ENCODE results near the gene PPM1E.
"Not testable (repeated sequence)": the region's sequence is repeated elsewhere in the genome, so short reads cannot be mapped to it uniquely, and the experiment has no call there.

The PPM1E gene

DNA sequence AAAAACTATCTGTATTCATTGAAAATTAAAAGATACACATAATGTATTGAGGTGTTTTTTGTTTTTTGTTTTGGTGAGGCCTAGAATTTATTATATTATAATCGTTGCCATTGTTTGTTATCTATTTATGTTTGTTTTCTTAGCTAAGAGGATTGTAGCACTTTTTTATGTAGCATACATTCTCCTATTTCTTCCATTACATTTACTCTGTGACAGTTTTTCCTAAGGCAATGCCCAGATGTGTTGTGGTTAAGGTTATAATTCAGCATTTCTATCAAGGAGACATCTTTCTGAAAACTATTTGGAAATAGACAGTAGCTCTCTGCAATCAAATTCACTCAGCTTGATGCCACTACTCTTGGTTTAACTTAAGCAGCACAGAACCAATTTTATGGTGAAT, 161.6 kb downstream of the PPM1E start:
- Mint-ChIP-seq H3K4me1 (ENCODE audit: low read depth) (peaks cover 7% of the 10 kb centered on the region), H3K9me3 (peaks cover 5% of the 10 kb centered on the region), H3K36me3 (ENCODE audit: low read depth) (no peaks in the 10 kb centered on the region), H3K27ac (no peak overlapping the region), H3K4me3 (no peak overlapping the region), H3K27me3 (ENCODE audit: low read depth) (no peaks in the 10 kb centered on the region)

DNA sequence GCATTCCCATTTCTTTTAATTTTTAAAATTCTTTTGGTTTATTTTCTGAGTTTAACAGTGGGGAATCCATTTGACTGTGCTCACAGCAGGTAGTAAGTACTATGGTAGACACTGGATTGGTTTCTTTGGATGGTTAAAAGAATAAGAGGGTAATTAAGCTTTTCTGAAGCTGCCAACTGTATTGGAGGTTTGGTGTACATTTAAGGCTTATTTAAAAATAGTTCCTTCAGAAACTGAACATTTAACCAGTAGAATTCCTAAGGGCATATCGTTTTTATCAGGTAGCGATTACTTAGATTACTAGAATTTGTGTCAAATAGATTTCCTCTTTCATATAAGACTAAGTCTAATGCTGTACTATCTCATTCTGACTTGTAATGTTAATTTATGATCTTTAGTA, 162.4 kb downstream of the PPM1E start:
- no peaks in the 10 kb centered on the region for H3K9me3 Mint-ChIP-seq
- H3K36me3 Mint-ChIP-seq (ENCODE audit: low read depth), result no peaks in the 10 kb centered on the region
- H3K27ac Mint-ChIP-seq, result no peak overlapping the region
- H3K27me3 Mint-ChIP-seq (ENCODE audit: low read depth), result no peaks in the 10 kb centered on the region
- peaks cover 7% of the 10 kb centered on the region for H3K4me1 Mint-ChIP-seq (ENCODE audit: low read depth)
- H3K4me3 Mint-ChIP-seq, result no peak overlapping the region

DNA sequence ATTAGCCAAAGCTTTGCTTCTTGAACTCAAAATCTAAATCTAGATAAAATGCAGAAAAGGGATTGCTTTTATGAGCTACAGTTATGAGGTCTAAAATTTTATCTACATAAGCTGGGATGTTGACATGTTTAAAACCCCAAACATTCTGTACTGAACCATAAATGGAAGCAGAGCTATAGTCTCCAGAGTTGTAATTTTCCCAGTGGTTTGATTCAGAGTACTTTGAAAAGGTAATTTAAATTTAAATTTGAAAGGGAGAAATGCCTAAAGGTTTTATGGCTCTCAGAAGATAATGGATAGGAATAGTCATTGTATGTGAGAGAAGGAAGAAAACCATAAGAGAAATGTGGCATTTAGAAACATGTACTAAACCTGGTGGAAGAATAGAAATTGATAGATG, 163.2 kb downstream of the PPM1E start:
- Mint-ChIP-seq H3K27me3 (ENCODE audit: low read depth) (no peaks in the 10 kb centered on the region), H3K9me3 (no peaks in the 10 kb centered on the region), H3K4me3 (no peak overlapping the region), H3K27ac (no peak overlapping the region), H3K36me3 (ENCODE audit: low read depth) (no peaks in the 10 kb centered on the region), H3K4me1 (ENCODE audit: low read depth) (peaks cover 7% of the 10 kb centered on the region)

GRCh38 chr17:58920773-58921172, 165.1 kb downstream of the PPM1E start:
- Mint-ChIP-seq H3K27me3 (ENCODE audit: low read depth) (no peaks in the 10 kb centered on the region), H3K9me3 (no peaks in the 10 kb centered on the region), H3K4me1 (ENCODE audit: low read depth) (peaks cover 7% of the 10 kb centered on the region), H3K36me3 (ENCODE audit: low read depth) (no peaks in the 10 kb centered on the region), H3K4me3 (no peak overlapping the region), H3K27ac (no peak overlapping the region)

DNA sequence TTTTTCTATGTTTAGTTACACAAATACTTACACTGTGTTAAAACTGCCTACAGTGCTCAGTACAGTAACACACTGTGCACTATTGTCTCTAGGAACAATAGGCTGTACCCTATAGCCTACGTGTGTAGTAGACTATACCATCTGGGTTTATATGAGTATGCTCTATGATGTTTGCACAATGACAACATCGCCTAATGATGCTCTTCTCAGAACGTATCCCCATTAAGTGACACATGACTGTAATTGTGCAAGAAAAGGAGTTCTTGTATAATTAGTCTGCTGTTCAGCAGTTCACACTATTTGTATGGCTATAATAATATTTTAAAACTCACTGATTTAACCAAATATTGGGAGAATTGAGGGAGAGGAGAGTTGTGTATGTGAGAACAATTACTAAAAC, 177.3 kb downstream of the PPM1E start:
- Mint-ChIP-seq H3K4me1 (ENCODE audit: low read depth) (no peaks in the 10 kb centered on the region), H3K4me3 (no peak overlapping the region), H3K9me3 (no peaks in the 10 kb centered on the region), H3K36me3 (ENCODE audit: low read depth) (no peaks in the 10 kb centered on the region), H3K27ac (no peak overlapping the region), H3K27me3 (ENCODE audit: low read depth) (peaks cover 8% of the 10 kb centered on the region)

GRCh38 chr17:58936295-58936694, 180.6 kb downstream of the PPM1E start:
- Mint-ChIP-seq H3K36me3 (ENCODE audit: low read depth) (no peaks in the 10 kb centered on the region), H3K4me1 (ENCODE audit: low read depth) (no peaks in the 10 kb centered on the region), H3K27me3 (ENCODE audit: low read depth) (peaks cover 4% of the 10 kb centered on the region), H3K4me3 (no peak overlapping the region), H3K9me3 (no peaks in the 10 kb centered on the region), H3K27ac (no peak overlapping the region)

DNA sequence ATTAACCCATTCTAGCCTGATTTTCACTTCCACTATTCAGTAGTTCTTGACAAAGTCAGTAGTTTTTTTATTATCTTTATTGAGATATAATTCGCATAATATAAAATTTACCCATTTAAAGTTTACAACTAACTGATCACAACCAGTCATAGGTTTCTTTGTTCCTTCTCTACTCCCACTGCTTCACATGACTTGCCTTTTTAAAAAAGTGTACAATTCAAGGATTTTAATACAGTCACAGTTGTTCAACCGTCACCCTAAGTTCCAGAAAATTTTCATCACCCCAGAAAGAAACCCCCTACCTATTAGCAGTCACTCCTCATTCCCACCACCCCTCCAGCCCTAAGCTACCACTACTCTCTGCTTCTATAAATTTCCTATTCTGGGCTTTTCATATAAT, 188.5 kb downstream of the PPM1E start:
- Mint-ChIP-seq H3K36me3 (ENCODE audit: low read depth) (peaks cover 3% of the 10 kb centered on the region), H3K4me3 (no peak overlapping the region), H3K4me1 (ENCODE audit: low read depth) (no peaks in the 10 kb centered on the region), H3K27ac (no peak overlapping the region), H3K27me3 (ENCODE audit: low read depth) (peaks cover 6% of the 10 kb centered on the region), H3K9me3 (peaks cover 17% of the 10 kb centered on the region)

DNA sequence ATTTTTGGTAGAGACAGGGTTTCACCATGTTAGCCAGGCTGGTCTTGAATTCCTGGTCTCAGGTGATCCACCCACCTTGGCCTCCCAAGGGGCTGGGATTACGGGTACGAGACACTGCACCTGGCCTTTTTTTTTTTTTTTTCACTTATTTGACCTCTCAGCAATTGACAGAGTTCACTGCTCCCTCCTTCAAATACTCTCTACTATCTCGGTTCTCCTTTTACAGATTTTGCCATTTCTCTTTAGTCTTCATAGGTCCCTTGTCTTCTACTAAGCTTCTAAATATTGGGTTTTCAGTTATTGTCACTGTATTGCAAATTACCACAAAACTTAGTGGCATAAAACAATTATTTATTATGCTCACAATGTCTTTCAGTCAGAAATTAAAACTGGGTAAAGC, 191.8 kb downstream of the PPM1E start:
- Mint-ChIP-seq H3K4me3 (no peak overlapping the region), H3K27ac (no peak overlapping the region), H3K27me3 (ENCODE audit: low read depth) (peaks cover 6% of the 10 kb centered on the region), H3K36me3 (ENCODE audit: low read depth) (peaks cover 4% of the 10 kb centered on the region), H3K4me1 (ENCODE audit: low read depth) (no peaks in the 10 kb centered on the region), H3K9me3 (peaks cover 40% of the 10 kb centered on the region)

DNA sequence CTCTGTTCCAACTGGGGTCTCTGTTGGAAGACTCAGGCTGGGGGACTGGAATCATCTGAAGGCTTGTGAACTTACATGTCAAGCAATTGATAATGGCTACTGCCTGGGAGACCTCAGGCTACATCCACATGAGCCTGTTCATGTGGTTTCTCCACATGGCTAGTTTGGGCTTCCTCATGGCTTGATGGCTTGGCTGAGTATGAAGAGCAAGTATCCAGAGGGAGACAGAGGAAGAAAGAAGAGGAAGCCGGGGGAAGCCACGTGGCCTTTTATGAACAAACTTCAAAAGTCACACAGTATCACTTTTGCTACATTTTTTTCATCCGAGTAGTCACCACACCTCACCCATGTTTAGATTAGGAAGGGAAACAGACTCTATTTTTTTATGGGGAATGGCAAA, 192.2 kb downstream of the PPM1E start:
- Mint-ChIP-seq H3K36me3 (ENCODE audit: low read depth) (peaks cover 4% of the 10 kb centered on the region), H3K4me3 (no peak overlapping the region), H3K4me1 (ENCODE audit: low read depth) (no peaks in the 10 kb centered on the region), H3K27ac (no peak overlapping the region), H3K9me3 (peaks cover 40% of the 10 kb centered on the region), H3K27me3 (ENCODE audit: low read depth) (peaks cover 6% of the 10 kb centered on the region)

GRCh38 chr17:58954358-58954757, 198.7 kb downstream of the PPM1E start:
- not testable (repeated sequence) for H3K36me3 Mint-ChIP-seq (ENCODE audit: low read depth); H3K4me3 Mint-ChIP-seq; H3K27ac Mint-ChIP-seq; H3K27me3 Mint-ChIP-seq (ENCODE audit: low read depth); H3K4me1 Mint-ChIP-seq (ENCODE audit: low read depth)
- H3K9me3 Mint-ChIP-seq, result peaks cover 31% of the 10 kb centered on the region

GRCh38 chr17:58956997-58957724, 201.5 kb downstream of the PPM1E start:
- Mint-ChIP-seq H3K27ac (no peak overlapping the region), H3K4me1 (ENCODE audit: low read depth) (peaks cover 6% of the 10 kb centered on the region), H3K4me3 (no peak overlapping the region), H3K36me3 (ENCODE audit: low read depth) (peaks cover 4% of the 10 kb centered on the region), H3K9me3 (peaks cover 10% of the 10 kb centered on the region), H3K27me3 (ENCODE audit: low read depth) (no peaks in the 10 kb centered on the region)

DNA sequence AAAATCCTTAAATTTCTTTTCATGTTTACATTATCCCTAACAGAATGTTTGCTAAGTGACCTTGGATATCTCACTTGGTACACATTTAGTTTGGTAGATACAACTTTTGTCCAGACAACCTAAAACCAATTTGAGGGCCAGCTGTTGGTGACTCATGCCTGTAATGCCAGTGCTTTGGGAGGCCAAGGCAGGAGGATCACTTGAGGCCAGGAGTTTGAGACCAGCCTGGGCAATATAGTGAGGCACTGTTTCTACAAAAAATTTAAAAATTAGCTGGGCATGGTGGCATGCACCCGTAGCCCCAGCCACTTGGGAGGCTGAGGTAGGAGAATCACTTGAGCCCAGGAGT, 202.0 kb downstream of the PPM1E start:
- H3K4me1 Mint-ChIP-seq (ENCODE audit: low read depth); H3K9me3 Mint-ChIP-seq; H3K27ac Mint-ChIP-seq; H3K36me3 Mint-ChIP-seq (ENCODE audit: low read depth); H3K27me3 Mint-ChIP-seq (ENCODE audit: low read depth); H3K4me3 Mint-ChIP-seq: not testable (repeated sequence)

DNA sequence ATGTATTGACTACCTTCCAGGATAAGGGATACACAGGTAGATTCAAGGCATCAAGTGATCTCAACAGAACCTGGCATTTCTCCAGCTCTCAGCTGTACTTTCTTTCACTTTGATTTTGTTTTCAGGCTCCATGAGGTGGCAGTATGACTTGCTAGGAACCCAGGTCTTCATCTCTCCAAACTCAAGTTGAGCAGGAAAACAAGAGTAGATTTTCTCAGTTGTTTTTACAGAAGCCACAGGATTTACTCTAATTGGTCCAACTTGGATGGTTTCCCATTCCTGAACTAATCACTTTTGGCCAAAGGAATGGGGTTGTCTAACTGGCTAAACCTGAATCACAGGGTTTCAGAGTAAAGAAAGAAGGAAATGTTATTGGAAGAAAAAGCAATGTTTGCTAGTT, 204.4 kb downstream of the PPM1E start:
- Mint-ChIP-seq H3K27ac (no peak overlapping the region), H3K4me3 (no peak overlapping the region), H3K27me3 (ENCODE audit: low read depth) (no peaks in the 10 kb centered on the region), H3K36me3 (ENCODE audit: low read depth) (no peaks in the 10 kb centered on the region), H3K9me3 (no peaks in the 10 kb centered on the region), H3K4me1 (ENCODE audit: low read depth) (no peaks in the 10 kb centered on the region)

GRCh38 chr17:58965221-58965620, 209.6 kb downstream of the PPM1E start:
- H3K4me1 Mint-ChIP-seq (ENCODE audit: low read depth), result peaks cover 5% of the 10 kb centered on the region
- H3K27me3 Mint-ChIP-seq (ENCODE audit: low read depth), result peaks cover 9% of the 10 kb centered on the region
- H3K36me3 Mint-ChIP-seq (ENCODE audit: low read depth), result no peaks in the 10 kb centered on the region
- H3K9me3 Mint-ChIP-seq, result no peaks in the 10 kb centered on the region
- no peak overlapping the region for H3K27ac Mint-ChIP-seq
- no peak overlapping the region for H3K4me3 Mint-ChIP-seq

GRCh38 chr17:58966208-58966607, 210.6 kb downstream of the PPM1E start:
- no peaks in the 10 kb centered on the region for H3K36me3 Mint-ChIP-seq (ENCODE audit: low read depth)
- no peak overlapping the region for H3K4me3 Mint-ChIP-seq
- no peak overlapping the region for H3K27ac Mint-ChIP-seq
- H3K4me1 Mint-ChIP-seq (ENCODE audit: low read depth), result peaks cover 5% of the 10 kb centered on the region
- peaks cover 9% of the 10 kb centered on the region for H3K27me3 Mint-ChIP-seq (ENCODE audit: low read depth)
- H3K9me3 Mint-ChIP-seq, result no peaks in the 10 kb centered on the region
